HS-27A (cell line): ENCODE measurements around the gene TRERF1.

Source experiments
- DNase-seq: peaks from one replicate; pipeline ENCODE4 v3.0.0-alpha.2; 2012; ENCODE audit warnings: low read depth, missing footprints

The TRERF1 gene

DNA sequence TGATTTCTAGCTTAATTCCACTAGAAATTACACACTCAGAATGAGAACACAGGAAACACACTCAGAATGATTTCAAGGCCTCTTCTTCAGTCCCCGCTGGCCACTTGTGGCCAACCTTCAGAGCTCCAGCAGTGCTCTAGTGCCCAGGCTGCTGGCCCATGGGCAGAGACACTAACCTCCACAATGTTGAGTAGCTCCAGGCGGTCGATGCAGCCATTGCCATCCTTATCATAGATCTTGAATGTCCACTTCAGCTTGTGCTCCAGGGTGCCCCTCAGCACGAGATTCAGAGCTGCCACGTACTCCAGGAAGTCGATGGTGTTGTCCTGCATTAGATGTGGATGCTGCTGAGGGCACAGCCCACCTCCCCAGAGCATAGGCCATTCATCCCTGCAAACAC lies 263.3 kb downstream of the TRERF1 start:
- DNase-seq: no peak

DNA sequence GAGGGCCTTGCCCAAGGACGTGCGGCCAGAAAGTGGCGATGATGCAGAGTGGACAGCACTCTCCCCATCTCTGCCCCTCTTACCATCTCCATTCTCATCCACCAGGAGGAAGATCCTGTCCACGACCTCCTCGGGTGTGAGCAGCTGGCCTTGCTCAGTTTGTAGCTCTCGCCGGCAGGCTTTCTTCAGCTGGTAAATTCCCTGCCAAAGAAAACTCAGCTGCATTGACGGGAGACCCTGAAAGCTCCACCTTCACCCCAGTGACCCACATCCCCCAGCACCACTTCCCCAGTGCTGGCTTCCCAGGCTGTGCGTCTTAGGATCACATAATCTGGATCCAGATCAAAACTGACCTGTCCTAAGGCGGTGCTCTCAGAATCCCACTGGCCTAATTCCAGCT lies 266.1 kb downstream of the TRERF1 start:
- DNase-seq: no peak

DNA sequence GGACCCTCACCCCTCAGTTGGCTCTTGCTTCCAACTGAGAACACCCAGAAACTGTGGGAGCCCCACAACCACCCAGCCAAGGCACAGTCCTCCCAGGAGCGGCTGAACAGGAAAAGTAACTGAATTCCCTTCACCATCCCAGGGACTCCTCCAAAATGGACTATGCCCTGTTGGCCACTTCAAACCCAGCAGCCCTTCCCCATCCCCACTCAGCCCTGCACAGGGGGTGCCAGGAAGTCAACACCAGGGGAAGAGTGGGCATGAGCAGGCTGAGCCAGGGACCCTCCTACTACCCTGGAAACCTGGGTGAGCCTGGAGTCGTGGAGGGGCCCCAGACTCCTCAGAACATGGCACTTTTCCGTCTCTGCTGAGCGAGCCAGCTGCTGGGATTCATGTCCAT lies 267.3 kb downstream of the TRERF1 start:
- no peak for DNase-seq

DNA sequence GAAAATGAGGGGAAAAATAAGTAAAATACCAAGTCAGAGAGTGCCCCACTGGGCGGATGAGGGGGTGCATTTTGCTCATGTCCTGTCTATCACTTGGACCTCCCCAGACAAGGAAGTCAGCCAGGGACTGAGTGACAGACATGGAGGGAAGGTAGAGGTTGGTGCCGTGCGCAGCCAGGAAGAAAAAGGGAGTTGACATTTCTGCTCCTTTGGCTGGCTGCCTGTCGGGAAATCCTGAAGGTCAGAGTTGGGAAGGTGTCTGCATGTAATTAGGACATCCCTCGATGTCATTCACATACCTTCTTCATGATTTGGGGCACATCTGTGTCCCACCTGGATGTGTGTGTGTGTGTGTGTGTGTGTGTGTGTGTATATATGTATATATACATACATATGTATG lies 269.6 kb downstream of the TRERF1 start:
- no peak for DNase-seq

DNA sequence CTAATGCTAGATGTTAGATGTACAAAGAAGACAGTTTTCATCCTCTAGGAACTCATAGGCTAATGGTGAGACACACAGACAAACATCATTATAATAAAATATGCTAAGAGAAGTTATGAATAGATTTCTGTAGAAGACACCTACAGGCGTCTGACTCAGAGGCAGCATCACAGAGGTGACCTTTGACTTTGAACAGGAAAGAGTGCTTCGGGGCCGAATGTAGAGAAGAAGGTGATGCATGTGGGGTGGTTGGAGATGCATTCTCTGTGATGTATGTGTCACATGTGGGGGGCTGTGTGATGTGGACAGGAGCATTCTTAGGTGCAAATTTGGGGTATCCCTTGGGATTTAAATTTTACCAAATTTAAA lies 271.8 kb downstream of the TRERF1 start:
- DNase-seq: no peak

DNA sequence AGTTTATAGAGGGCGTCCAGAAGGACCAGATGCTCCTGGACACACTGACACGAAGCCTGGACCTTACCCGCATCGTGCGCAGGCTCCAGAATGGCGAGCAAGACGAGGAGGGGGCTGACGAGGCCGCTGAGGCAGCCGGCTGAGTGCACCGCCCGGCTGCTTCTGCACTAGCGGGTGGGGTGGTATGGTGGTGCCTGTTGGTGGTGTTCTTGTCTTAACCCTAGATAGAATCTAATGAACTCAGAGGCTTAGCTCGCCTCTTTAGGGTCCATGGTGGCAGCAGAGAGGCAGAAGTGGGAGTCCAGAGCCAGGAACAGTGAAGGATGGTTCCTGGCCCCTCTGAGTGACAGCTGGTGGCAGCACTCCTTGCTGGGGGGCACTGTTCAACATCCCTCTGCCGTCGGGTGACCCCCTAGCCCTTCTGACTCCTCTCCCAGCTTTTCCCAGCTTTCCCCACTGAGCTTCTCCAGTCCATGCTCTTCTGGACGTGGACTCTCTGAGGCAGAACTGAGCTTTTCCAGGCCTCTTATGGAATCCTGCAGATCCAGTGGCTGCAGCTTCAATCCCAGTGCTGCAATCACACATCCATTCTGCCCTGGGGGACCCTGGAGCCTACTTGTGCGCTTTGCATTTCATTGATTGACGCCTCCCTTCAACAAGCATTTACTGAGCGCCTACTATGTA lies 272.3 kb downstream of the TRERF1 start:
- DNase-seq: no peak

DNA sequence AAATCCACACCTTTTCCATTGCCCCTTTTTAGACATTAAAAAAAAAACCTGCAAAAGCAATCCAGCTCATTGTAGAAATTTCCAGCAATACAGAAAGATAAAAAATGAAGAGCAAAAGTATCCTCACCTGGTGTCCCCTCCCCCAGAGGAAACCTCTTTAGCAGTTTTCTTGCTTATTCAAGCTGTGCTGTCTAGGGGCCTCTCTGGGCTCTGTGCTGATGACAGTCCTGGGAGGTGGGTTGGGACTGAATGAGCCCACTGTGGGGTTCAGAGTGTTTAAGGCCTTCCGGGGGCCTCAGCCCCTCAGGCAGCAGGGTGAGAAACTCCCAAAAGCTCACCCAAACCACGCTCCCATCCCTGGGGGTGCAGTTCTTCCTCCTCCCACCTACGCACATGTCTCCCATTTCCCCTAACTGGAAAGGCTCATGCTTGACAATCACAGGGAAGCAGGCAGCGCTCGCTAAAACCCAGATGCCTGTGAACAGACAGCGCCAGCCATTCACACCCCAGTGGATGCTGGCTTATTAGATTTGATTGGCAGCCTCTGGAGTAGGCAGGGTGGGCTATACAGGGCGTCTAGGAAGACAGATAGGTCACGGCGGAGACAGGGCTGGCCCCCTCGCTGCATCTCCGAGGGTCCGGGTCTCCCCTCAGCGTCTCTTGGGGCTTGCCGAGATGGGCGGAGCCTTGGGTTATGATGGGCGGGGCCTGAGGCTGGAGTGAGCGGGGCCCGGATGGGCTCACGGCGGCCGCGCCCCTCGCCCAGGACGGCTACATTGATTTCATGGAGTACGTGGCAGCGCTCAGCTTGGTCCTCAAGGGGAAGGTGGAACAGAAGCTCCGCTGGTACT lies 274.0 kb downstream of the TRERF1 start:
- DNase-seq: no peak

DNA sequence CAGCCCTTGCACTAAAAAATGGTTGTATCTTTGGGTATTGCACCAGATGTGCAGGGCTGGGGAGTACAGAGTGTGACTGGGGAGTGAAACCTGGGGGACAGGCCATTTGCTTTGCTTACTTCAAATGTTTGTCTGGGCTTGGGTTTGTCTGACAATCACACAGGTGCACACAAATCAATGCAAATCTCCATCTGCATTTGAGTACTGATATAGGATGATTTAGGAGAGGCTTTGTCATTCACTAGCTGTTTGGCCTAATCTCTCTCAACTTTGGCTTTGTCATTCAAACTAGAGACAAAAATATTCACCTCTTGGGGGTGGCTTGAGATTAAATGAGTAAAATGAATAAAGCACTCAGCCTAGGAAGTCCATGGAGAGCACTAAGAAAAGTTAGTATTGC lies 274.7 kb downstream of the TRERF1 start:
- no peak for DNase-seq

DNA sequence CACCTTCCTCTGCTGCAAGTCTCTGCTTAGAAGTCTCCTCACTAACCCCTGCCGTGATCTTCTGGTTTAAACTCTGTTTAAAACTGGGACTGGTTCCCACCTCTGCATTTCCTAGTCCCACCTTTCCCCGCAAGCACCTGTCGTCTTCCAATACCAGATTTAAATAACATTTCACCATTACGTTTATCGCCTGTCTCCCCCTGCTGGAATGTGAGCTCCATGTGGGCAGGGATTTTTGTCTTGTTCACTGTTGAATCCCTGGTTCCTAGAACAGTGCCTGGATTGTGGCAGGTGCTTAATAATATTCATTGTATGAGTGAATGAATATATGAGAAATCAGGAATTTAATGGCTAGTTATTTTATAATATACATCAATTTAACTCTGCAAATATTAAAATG lies 275.9 kb downstream of the TRERF1 start:
- DNase-seq: no peak
